CD4-positive, alpha-beta T cell (primary cell): ENCODE measurements around the gene ABLIM2. TPM values are rescaled to one million over a fixed set of nuclear protein-coding genes. Genes with fewer than 3 reads are reported as not detected.
"Not testable (repeated sequence)": the region's sequence is repeated elsewhere in the genome, so short reads cannot be mapped to it uniquely, and the experiment has no call there.

ENCODE experiments used
- ATAC-seq: fragments of 200-7000 bp; cut with Tn5 transposase; one replicate; pipeline ENCODE4 v1.10.0; 2022; ENCODE audit warnings: mild to moderate bottlenecking; ENCODE audit not compliant: poor library complexity
- CTCF ChIA-PET: fragments of 350-600 bp; sonication (Branson Sonifier 250); formaldehyde crosslinking; loops from one replicate; lab custom pipeline; 2021; ENCODE audit warnings: antibody characterized with exemption, inconsistent platforms; lab: Charles Lee
- POLR2A ChIA-PET: fragments of 350-600 bp; sonication (Branson Sonifier 250); formaldehyde crosslinking; loops from one replicate; lab custom pipeline; 2021; ENCODE audit warnings: antibody characterized with exemption, inconsistent platforms; lab: Charles Lee
- DNase-seq, 14 experiments: peaks; one replicate each; pipeline ENCODE4 v3.0.0-alpha.2; 2013 to 2020; ENCODE audit warnings: mixed read lengths in 2 of 14
- H3K27ac ChIP-seq, 2 donors: one replicate each; pipeline versions ENCODE4 v1.5.1 to v1.7.0; 2013; ENCODE audit warnings: low read length in 2 of 2, low read depth in 1 of 2, mild to moderate bottlenecking in 1 of 2
- H3K27me3 ChIP-seq, 2 experiments: 1 replicate in 1 of 2; 2 replicates in 1 of 2; pipeline versions ENCODE4 v1.6.1 to v1.7.0; 2013; ENCODE audit warnings: low read length in 2 of 2, control low read depth in 1 of 2, mild to moderate bottlenecking in 1 of 2, moderate library complexity in 1 of 2; ENCODE audit not compliant: insufficient read depth in 2 of 2, control insufficient read depth in 1 of 2
- H3K36me3 ChIP-seq: one replicate; pipeline ENCODE4 v1.6.1; 2013; ENCODE audit warnings: low read length, control low read depth; ENCODE audit not compliant: insufficient read depth
- H3K4me1 ChIP-seq: one replicate; pipeline ENCODE4 v1.6.1; 2013; ENCODE audit warnings: low read length, control low read depth; ENCODE audit not compliant: insufficient read depth
- H3K4me3 ChIP-seq: one replicate; pipeline ENCODE4 v1.5.1; 2013; ENCODE audit warnings: mild to moderate bottlenecking, low read length, moderate library complexity
- H3K9me3 ChIP-seq, 2 experiments: 1 replicate in 1 of 2; 2 replicates in 1 of 2; pipeline versions ENCODE4 v1.6.1 to v1.7.0; 2013; ENCODE audit warnings: low read length in 2 of 2, mild to moderate bottlenecking in 2 of 2, control low read depth in 1 of 2, moderate library complexity in 1 of 2; ENCODE audit not compliant: control insufficient read depth in 1 of 2, insufficient read depth in 1 of 2
- H3K27ac Mint-ChIP-seq: one replicate; pipeline ENCODE4 v1.8.0; 2020; ENCODE audit warnings: mixed read lengths
- H3K27me3 Mint-ChIP-seq: one replicate; pipeline ENCODE4 v1.8.0; 2021; ENCODE audit warnings: mixed read lengths
- H3K36me3 Mint-ChIP-seq: one replicate; pipeline ENCODE4 v1.8.0; 2021; ENCODE audit warnings: low read depth, mixed read lengths
- H3K4me1 Mint-ChIP-seq: one replicate; pipeline ENCODE4 v1.8.0; 2021; ENCODE audit warnings: low read depth, mixed read lengths
- H3K4me3 Mint-ChIP-seq: one replicate; pipeline ENCODE4 v1.8.0; 2020; ENCODE audit warnings: mild to moderate bottlenecking, mixed read lengths
- H3K9me3 Mint-ChIP-seq: one replicate; pipeline ENCODE4 v1.8.0; 2020; ENCODE audit warnings: mixed read lengths
- intact Hi-C, 2 experiments: fragments of 100-400 bp; cut with DNase I in 1 of 2; cut with micrococcal nuclease in 1 of 2; formaldehyde crosslinking; loops; one replicate each; pipeline versions ENCODE4 v1.15.1 to v1.9.0; 2023 to 2025; cut with DNase I, micrococcal nuclease
- total RNA-seq, 174 experiments: library from RNA in 2 of 174; stranded (reverse) in 2 of 174; gene quantifications; one replicate each; pipeline ENCODE4 v1.2.3 and lab custom pipeline; 2021 to 2026
- TF ChIP-seq, protein P1 (sequence below): fragments of 200-600 bp; IDR thresholded peaks from one replicate; pipeline ENCODE4 v1.8.0; 2022; ENCODE audit warnings: antibody characterized with exemption, mild to moderate bottlenecking

The ABLIM2 gene
- total RNA-seq, 2 experiments from 2014 or later = 2.5 to 2.7 TPM

DNA sequence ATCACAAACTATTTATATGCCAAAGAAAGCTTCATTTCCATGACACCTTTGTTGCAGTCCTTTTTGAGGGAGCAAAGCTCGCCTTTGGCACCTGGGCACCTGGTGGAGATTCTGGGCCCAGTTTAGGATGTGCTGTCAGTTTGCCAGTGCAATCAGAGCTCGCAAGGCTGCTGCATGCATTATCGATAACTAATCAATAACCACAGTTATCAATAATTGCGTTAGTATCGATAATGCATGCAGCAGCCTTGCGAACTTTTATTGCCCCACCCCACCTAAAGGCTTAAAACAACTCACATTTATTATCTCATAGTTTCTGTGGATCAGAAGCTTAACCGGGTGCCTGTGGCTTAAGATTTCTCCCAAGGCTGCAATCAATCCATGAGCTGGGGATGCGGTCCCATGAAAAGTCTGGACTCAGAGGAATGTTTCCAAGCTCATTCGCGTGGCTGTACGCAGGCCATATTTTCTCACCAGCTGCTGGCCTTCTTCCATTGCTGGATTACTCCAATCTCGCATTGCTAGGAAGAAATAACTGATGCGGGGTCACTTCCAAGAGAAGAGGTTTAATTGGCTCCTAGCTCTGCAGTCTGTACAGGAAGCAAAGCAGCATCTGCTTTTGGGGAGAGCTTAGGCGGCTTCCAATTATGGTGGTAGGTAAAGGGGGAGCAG, 212.8 kb downstream of the ABLIM2 start:
- TF ChIP-seq, protein P1, sequence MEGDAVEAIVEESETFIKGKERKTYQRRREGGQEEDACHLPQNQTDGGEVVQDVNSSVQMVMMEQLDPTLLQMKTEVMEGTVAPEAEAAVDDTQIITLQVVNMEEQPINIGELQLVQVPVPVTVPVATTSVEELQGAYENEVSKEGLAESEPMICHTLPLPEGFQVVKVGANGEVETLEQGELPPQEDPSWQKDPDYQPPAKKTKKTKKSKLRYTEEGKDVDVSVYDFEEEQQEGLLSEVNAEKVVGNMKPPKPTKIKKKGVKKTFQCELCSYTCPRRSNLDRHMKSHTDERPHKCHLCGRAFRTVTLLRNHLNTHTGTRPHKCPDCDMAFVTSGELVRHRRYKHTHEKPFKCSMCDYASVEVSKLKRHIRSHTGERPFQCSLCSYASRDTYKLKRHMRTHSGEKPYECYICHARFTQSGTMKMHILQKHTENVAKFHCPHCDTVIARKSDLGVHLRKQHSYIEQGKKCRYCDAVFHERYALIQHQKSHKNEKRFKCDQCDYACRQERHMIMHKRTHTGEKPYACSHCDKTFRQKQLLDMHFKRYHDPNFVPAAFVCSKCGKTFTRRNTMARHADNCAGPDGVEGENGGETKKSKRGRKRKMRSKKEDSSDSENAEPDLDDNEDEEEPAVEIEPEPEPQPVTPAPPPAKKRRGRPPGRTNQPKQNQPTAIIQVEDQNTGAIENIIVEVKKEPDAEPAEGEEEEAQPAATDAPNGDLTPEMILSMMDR = no peak
- peaks cover 0 to 6% of the 10 kb centered on the region in 2 experiments for H3K9me3 ChIP-seq
- Mint-ChIP-seq H3K27ac (no peak overlapping the region), H3K27me3 (peaks cover 28% of the 10 kb centered on the region), H3K36me3 (no peaks in the 10 kb centered on the region), H3K9me3 (no peaks in the 10 kb centered on the region), H3K4me1 (peaks cover 12% of the 10 kb centered on the region), H3K4me3 (no peak overlapping the region)
- no peak overlapping the region for H3K27ac ChIP-seq
- intact Hi-C loops = loop anchor here in 1 of 2 experiments (10.0 kb wide), 1 partner anchor 841 kb away; no protein-coding TSS in a partner anchor
- no peaks in the 10 kb centered on the region for H3K27me3 ChIP-seq
- no peak for DNase-seq
- H3K4me1 ChIP-seq = peaks cover 3% of the 10 kb centered on the region
- H3K4me3 ChIP-seq = no peak overlapping the region
- CTCF ChIA-PET = no interaction called here
- H3K36me3 ChIP-seq = no peaks in the 10 kb centered on the region
- ATAC-seq = no peak
- POLR2A ChIA-PET = no interaction called here

DNA sequence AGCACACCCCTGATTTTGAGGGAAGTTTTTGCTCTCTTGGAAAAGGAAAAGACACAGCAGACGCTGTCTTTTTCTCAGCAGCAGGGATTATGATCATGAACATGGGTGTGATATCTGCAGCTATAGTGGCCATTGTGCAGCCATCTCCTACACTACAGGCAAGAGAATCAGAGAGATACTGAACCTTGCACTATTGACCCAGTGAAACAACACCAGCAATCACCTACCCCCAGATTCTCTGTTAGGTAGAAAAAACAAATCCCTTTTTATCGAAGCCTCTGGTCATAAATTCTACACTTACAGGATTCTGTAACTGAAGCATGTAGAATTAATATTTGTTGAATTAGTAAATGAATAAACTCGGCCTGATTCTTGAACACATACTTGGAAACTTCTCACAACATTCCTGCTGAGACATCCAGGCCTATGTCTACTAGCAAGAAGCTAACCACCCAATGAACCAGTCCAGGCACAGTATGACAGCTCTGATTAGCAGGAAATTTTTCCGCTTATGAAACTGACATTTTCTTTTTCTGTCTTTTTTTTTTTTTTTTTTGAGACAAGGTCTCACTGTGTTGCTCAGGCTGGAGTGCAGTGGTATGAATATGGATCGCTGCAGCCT, 213.9 kb downstream of the ABLIM2 start:
- TF ChIP-seq, protein P1 = no peak
- no peaks in the 10 kb centered on the region for H3K36me3 Mint-ChIP-seq
- intact Hi-C loops = loop anchor here in 1 of 2 experiments (10.0 kb wide), 1 partner anchor 840 kb away; no protein-coding TSS in a partner anchor
- CTCF ChIA-PET = no interaction called here
- H3K9me3 Mint-ChIP-seq = no peaks in the 10 kb centered on the region
- Histone ChIP-seq H3K27me3 (no peaks in the 10 kb centered on the region), H3K4me1 (peaks cover 8% of the 10 kb centered on the region), H3K27ac (no peak overlapping the region), H3K4me3 (no peak overlapping the region), H3K36me3 (no peaks in the 10 kb centered on the region), H3K9me3 (no peaks in the 10 kb centered on the region)
- POLR2A ChIA-PET = no interaction called here
- no peak overlapping the region for H3K27ac Mint-ChIP-seq
- H3K4me1 Mint-ChIP-seq = peaks cover 13% of the 10 kb centered on the region
- DNase-seq (no peak), ATAC-seq (no peak)
- no peak overlapping the region for H3K4me3 Mint-ChIP-seq
- H3K27me3 Mint-ChIP-seq = peaks cover 28% of the 10 kb centered on the region

DNA sequence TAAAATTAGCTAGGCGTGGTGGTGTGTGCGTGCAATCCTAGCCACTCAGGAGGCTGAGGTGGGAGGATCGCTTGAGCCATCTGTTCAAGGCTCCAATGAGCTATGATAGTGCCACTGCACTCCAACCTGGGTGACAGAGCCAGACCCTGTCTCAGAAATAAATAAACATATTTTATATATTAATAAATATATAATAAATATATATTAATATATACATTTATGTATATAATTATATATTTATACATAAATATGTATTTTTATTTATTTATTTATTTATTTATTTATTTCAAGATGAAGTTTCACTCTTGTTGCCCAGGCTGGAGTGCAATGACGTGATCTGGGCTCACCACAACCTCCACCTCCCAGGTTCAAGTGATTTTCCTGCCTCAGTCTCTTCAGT, 214.9 kb downstream of the ABLIM2 start:
- peaks cover 12% of the 10 kb centered on the region for H3K4me1 ChIP-seq
- POLR2A ChIA-PET, H3K4me3 ChIP-seq, DNase-seq, H3K36me3 Mint-ChIP-seq, H3K4me3 Mint-ChIP-seq, H3K27me3 ChIP-seq, H3K27ac ChIP-seq, H3K36me3 ChIP-seq, ATAC-seq, H3K9me3 Mint-ChIP-seq, H3K27ac Mint-ChIP-seq, H3K9me3 ChIP-seq, CTCF ChIA-PET: not testable (repeated sequence)
- intact Hi-C loops = loop anchor here in 1 of 2 experiments (10.0 kb wide), 1 partner anchor 839 kb away; no protein-coding TSS in a partner anchor
- Mint-ChIP-seq H3K4me1 (peaks cover 13% of the 10 kb centered on the region), H3K27me3 (peaks cover 18% of the 10 kb centered on the region)
